Ishikawa (cell line): ENCODE results near the gene SP7.

ENCODE experiments used
- CEBPB ChIP-seq: IDR thresholded peaks from 2 replicates; pipeline ENCODE4 v1.6.1; 2012
- CREB1 ChIP-seq: IDR thresholded peaks from 2 replicates; pipeline ENCODE4 v1.6.1; 2012; ENCODE audit warnings: low read depth
- EGR1 ChIP-seq: IDR thresholded peaks from 2 replicates; pipeline ENCODE4 v1.6.1; 2012
- EP300 ChIP-seq: IDR thresholded peaks from 2 replicates; pipeline ENCODE4 v1.6.1; 2012; ENCODE audit warnings: borderline replicate concordance
- FOXM1 ChIP-seq: IDR thresholded peaks from 2 replicates; pipeline ENCODE4 v1.6.1; 2012; ENCODE audit warnings: low read depth, borderline replicate concordance
- MAX ChIP-seq: IDR thresholded peaks from 2 replicates; pipeline ENCODE4 v1.6.1; 2012
- NFIC ChIP-seq: IDR thresholded peaks from 2 replicates; pipeline ENCODE4 v1.6.1; 2012
- RAD21 ChIP-seq: IDR thresholded peaks from 2 replicates; pipeline ENCODE4 v1.6.1; 2012; ENCODE audit warnings: low read depth
- REST ChIP-seq: IDR thresholded peaks from 2 replicates; pipeline ENCODE4 v1.6.1; 2012; ENCODE audit warnings: low read depth, mild to moderate bottlenecking
- TAF1 ChIP-seq: IDR thresholded peaks from 2 replicates; pipeline ENCODE4 v1.6.1; 2012; ENCODE audit warnings: low read depth, mild to moderate bottlenecking
- TCF12 ChIP-seq: IDR thresholded peaks from 2 replicates; pipeline ENCODE4 v1.6.1; 2012; ENCODE audit warnings: low read depth
- TEAD4 ChIP-seq: IDR thresholded peaks from 2 replicates; pipeline ENCODE4 v1.6.1; 2012
- USF1 ChIP-seq: IDR thresholded peaks from 2 replicates; pipeline ENCODE4 v1.6.1; 2012
- YY1 ChIP-seq: IDR thresholded peaks from 2 replicates; pipeline ENCODE4 v1.6.1; 2012; ENCODE audit warnings: low read depth
- ZBTB7A ChIP-seq: IDR thresholded peaks from 2 replicates; pipeline ENCODE4 v1.6.1; 2012; ENCODE audit warnings: low read depth

Gene SP7

GRCh38 chr12:53352331-53353256, 16.4 kb upstream of the SP7 start:
- TF ChIP-seq RAD21 (peak; percentile 100), EP300 (no peak), EGR1 (no peak), ZBTB7A (no peak)

GRCh38 chr12:53347905-53348304, 11.8 kb upstream of the SP7 start:
- no peak for TF ChIP-seq TAF1
- no peak for TF ChIP-seq TEAD4
- TF ChIP-seq NFIC = no peak
- TF ChIP-seq TCF12 = no peak
- no peak for TF ChIP-seq USF1
- no peak for TF ChIP-seq ZBTB7A
- no peak for TF ChIP-seq MAX
- TF ChIP-seq EGR1 = no peak
- no peak for TF ChIP-seq RAD21
- TF ChIP-seq REST = no peak
- no peak for TF ChIP-seq CEBPB
- TF ChIP-seq EP300 = no peak
- no peak for TF ChIP-seq FOXM1

- TF ChIP-seq EP300 = no peak
These were observed 10.3 kb upstream of the SP7 start for GRCh38 chr12:53346491-53346890.

GRCh38 chr12:53345486-53346188, 9.5 kb upstream of the SP7 start:
- TF ChIP-seq TCF12 (no peak), EGR1 (no peak), CEBPB (no peak), USF1 (no peak), TEAD4 (no peak), CREB1 (no peak), FOXM1 (no peak), NFIC (no peak), YY1 (no peak), REST (no peak), ZBTB7A (no peak), RAD21 (no peak), MAX (no peak), EP300 (no peak), TAF1 (no peak)

GRCh38 chr12:53344824-53345485, 8.8 kb upstream of the SP7 start:
- peak; percentile 18; the same call in 1 of the 2 replicates for TF ChIP-seq NFIC
- TF ChIP-seq FOXM1 = no peak
- peak; percentile 46; the same call in 1 of the 2 replicates for TF ChIP-seq RAD21
- TF ChIP-seq MAX = peak; percentile 53; the same call in 1 of the 2 replicates
- TF ChIP-seq TAF1 = peak; percentile 20; the same call in 1 of the 2 replicates
- TF ChIP-seq ZBTB7A = peak; percentile 81
- no peak for TF ChIP-seq TEAD4
- TF ChIP-seq TCF12 = peak; percentile 56
- TF ChIP-seq EGR1 = no peak
